NCI-H510A (cell line): ENCODE measurements around the gene FITM1.
"Not testable (repeated sequence)": the region's sequence is repeated elsewhere in the genome, so short reads cannot be mapped to it uniquely, and the experiment has no call there.

Experiments
- DNase-seq: peaks from one replicate; lab custom pipeline; 2025; lab: John Stamatoyannopoulos, UW

FITM1 gene

DNA sequence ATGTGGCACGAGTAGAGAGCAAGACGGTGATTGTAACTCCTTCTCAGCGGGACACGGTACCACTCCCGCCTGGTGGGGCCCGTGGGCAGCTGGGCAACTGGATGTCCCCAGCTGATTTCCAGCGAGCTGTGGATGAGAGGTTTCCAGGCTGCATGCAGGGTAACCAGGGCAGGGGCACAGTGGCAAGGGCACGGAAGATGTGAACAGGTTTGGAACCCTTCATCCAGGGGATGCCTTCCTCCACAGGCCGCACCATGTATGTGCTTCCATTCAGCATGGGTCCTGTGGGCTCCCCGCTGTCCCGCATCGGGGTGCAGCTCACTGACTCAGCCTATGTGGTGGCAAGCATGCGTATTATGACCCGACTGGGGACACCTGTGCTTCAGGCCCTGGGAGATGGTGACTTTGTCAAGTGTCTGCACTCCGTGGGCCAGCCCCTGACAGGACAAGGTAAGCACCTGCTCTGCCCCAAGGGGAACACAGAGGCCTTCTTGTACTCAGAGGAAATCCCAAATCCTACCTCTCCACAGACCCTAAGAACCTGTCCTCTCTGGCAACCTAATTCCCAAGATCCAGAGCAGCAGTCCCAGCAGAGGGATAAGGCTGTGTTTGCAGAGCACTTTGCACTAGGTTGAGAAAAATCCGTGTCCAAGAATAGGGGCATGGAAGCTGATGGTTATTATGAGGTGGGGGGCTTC is 32.1 kb upstream of the FITM1 start:
- no peak for DNase-seq

DNA sequence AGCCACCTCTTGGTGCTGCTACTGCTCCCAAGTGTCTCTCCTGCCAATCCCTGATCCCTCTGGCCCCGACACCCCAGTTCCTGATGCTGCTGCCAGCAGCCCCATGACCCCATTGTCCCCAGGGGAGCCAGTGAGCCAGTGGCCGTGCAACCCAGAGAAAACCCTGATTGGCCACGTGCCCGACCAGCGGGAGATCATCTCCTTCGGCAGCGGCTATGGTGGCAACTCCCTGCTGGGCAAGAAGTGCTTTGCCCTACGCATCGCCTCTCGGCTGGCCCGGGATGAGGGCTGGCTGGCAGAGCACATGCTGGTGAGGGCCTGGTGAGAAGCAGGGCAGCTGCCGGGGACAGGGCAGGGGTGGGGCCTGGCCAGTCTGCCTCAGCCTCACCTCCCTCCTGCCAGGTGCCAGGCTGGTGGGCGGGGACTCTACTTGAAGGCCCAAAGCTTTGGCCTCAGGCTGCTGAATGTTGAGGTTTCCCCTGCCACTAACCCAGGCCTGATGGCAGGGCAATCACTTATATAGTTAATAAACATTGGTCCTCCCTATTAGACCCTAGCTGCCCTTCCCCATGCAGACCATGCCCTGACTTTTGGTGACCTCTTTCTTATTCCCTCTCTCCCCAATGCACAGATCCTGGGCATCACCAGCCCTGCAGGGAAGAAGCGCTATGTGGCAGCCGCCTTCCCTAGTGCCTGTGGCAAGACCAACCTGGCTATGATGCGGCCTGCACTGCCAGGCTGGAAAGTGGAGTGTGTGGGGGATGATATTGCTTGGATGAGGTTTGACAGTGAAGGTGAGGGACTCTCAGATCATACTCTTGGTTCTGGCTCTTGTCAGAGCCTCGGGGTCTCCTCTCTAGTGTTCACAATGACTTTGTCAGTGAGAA is 31.3 kb upstream of the FITM1 start:
- DNase-seq, result peak; percentile 67

DNA sequence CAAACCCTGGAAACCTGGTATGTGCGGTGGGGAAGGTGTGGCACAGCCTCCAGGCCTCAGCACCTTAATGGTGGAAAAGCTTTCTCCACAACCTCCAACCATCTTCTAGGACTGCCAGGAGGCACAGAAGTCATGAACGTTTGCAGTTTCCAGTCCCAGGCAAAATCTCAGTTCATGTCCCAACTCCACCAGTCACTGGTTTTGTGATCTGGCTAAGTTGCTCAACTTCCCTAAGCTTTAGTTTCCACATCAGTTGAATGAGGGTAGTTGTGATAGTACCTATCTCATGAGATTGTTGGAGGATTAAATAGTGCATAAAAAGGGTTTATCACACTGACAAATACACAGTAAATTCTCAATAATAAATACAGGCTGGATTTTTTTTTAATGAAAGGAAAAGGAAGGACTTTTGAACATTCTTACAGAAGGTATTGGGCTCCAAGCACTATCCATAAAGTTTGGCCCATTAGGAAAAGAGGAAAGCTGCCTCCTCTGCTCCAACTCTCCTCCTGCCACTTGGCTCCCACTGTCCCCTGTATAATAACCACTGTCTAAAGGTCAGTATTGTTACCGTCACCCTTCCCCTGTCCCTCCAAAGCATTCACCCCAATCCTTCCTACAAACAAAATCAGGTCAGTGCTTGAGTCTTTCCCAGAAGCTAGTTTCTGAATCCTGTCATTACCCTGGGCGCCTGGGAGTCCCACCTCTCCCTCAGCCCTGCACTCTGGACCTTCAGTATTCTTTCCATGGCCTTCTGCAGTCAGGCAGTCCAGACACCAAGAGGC is 30.1 kb upstream of the FITM1 start:
- DNase-seq, result no peak

DNA sequence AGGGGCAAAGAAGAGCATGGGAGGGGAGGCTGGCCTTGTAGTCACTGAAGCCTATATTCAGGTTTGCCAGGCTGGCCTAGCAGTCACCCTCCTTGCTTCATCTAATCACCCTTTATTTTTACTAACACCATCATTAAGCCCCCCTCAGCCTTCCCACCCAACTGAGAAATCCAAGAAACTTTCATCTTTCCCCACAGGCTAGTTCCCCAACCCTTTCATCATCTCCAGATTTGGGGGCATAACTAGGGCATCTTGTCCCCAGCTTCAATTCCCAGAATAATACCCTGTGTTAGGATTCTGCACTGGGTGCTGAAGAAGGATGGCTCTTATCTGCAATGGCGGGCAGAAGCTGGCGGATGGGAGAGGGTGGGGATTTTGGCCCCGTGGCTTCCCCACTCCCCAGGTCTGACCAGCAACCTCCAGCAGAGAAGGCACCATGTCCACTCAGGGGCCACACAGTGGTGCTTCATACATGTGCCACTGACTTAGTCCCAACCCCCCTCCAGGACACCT is 29.4 kb upstream of the FITM1 start:
- no peak for DNase-seq

DNA sequence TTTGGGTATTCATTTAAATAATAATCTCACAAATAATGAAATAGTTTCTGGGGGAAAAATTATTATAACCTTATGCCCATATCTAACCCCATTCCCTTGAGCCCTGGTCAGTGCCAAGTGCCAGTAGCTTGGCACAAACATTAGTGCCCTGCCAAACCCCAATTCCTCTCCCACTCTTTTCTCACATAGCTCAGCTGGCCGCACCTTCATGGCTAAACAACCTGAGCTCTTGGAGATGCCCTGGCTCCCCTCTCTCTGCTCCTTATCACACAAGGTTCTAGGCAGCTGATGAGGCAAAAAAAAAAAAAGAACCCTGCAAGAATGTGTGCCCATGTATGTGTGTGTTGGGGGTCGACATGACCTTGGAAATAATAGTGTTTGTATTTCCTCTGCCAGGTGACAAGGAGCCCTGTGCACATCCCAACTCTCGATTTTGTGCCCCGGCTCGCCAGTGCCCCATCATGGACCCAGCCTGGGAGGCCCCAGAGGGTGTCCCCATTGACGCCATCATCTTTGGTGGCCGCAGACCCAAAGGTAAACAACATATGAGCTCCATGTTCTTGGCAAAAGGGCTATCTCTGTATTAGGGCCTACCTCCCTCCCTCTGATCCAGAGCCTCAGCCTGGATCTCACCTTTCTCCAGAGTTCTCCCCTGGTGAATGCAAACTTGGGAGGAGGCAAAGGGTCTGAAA is 28.0 kb upstream of the FITM1 start:
- no peak for DNase-seq

DNA sequence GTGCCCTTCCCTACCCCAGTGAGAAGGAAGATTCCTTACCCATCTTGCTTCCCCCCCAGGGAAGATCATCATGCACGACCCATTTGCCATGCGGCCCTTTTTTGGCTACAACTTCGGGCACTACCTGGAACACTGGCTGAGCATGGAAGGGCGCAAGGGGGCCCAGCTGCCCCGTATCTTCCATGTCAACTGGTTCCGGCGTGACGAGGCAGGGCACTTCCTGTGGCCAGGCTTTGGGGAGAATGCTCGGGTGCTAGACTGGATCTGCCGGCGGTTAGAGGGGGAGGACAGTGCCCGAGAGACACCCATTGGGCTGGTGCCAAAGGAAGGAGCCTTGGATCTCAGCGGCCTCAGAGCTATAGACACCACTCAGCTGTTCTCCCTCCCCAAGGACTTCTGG is 27.0 kb upstream of the FITM1 start:
- no peak for DNase-seq

DNA sequence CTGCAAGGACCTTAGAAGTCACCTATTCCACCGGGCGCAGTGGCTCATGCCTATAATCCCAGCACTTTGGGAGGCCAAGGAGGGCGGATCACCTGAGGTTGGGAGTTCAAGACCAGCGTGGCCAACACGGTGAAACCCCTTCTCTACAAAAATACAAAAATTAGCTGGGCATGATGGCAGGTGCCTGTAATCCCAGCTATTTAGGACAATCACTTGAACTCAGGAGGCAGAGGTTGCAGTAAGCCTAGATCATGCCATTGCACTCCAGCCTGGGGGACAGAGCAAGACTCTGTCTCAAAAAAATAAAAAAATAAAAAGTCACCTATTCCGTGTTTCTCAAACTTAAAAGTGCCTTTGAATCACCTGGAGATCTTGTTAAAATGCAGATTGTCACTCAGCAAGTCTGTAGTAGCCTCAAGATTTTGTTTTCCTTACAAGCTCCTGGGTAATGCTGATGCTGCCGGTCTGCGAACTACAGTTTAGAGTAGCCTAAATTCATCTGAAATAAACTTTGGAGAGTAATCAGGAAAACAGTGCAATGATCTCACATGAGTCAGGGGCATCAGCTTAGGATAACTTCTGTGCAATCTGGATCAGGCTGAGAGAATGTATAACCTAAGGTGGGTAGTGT is 24.7 kb upstream of the FITM1 start:
- not testable (repeated sequence) for DNase-seq

DNA sequence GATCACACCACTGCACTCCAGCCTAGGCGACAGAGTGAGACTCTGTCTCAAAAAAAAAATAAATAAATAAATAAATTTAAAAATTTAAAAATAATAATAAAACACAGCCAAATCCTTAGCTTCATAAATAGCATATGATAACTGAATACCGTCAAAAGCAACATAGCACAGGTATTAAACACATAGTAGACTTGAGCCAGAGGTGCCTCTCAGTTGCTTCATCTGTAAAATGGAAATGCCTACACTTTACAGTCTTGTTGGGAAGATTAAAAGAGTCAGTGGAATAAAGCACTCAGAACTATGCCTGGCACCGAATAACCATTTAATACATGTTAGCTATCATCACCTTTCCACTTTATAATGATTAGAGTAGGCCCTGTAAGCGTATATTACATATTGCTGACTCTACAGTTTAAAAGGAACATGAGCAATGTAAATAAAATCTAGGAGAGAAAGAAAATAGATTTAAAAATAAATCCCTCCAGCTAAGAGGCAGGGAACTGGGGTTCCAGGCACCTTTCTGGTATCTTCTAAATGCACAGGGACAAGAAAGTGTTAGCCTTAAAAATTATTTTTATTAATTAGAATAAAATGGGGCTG is 23.7 kb upstream of the FITM1 start:
- no peak for DNase-seq

DNA sequence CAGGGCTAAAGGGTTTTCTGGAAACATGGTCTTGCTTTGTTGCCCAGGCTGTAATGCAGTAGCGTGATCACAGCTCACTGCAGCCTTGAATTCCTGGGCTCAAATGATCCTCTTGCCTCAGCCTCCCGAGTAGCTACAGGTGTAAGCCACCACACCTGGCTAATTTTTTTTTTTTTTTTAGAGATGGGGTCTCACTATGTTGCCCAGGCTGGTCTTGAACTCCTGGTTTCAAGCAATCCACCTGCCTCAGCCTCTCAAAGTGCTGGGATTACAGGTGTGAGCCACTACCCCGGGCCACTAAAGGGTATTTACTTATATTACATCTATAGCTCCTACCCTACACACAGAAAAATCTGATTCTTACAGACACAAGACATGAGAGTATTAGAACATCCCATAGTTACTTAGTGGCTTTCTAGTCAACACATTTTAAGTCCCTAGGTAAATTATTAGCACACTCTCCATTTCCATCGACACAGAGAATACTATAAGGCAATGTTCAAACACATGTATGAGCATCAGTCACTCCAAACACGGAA is 22.1 kb upstream of the FITM1 start:
- no peak for DNase-seq

DNA sequence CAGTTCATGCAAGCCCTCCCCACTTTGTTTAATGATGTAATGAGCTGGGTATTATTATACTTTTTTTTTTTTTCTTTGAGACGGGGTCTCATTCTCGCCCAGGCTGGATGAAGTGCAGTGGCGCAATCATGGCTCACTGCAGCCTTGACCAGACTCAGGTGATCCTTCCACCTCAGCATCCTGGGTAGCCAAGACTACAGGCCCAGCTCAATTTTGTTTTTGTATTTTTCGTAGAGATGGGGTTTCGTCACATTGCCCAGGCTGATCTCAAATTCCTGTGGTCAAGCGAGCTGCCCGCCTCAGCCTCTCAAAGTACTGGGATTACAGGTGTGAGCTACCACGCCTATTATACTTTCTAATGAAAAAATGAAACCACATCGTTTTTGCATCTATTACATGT is 20.4 kb upstream of the FITM1 start:
- DNase-seq, result no peak

DNA sequence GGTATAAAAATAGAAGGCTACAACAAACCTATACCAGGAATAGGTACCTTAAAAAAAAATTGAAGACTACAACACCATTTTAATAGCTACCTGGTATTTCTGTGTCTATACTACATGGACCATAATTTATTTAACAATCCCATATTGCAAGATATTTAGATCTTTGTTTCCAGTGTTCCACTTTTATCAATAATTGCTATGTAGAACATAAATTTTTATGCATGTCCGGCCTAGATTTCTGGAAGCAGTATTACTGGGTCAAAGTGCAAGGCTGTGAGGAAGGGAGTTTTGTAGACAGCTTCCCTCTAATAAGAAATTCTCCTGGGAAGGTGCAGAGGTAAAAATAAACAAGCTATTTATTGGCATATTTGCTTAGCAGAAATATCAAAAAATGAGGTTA is 19.9 kb upstream of the FITM1 start:
- DNase-seq, result no peak

DNA sequence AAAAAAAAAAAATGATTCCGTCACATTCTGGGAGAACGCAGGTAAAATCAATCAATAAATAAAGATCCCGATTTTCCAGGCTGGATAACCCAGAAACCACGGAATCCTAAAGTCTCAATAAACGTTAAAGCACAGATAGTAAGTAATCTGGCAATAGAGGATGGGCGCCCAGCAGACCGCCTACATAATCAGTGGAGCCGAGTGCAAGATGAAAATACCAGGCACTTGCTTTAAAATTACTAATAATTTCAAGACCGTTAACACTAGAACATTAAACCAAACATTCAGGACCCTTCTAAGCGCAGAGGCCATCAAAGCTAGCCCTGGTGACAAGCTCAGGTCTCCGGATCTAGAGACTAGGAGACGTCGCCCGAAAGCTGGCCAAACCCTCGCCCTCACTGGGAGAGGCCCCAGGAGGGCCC is 17.1 kb upstream of the FITM1 start:
- DNase-seq, result no peak

DNA sequence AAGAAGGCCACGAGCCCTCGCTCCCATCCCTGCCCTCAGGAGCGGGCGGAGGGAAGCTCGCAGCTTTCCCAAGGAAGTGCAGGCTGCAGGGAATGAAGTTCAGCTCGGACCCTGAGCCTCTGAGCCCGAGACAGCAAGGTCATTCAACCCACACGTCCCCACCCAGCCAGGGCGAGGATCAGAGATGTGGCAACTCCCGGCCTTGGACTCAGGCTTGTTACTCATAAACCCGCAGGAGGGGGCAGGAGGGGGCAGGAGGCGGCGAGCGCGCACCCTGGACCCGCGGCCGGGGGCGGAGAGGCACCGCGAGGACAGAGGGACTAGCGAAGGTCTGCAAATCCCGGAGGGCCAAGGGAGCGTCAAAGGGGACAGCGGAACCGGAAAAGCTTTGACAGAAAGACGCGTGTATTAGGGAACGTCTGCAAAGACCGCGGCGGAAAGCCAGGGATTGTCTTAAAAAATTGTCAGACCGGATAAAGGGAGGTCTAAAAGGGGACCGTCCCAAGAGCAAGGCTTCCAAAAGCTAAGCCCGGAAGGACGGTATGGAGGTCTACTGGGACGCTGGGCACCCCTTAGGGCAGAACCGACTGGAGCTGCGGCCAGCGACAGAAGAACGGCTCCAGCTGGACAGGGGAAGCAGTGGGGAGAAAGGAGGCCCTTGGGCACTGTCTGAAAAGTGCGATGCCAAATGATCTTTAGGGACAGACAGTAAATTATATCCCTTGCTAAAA is 16.5 kb upstream of the FITM1 start:
- peak; percentile 84 for DNase-seq

DNA sequence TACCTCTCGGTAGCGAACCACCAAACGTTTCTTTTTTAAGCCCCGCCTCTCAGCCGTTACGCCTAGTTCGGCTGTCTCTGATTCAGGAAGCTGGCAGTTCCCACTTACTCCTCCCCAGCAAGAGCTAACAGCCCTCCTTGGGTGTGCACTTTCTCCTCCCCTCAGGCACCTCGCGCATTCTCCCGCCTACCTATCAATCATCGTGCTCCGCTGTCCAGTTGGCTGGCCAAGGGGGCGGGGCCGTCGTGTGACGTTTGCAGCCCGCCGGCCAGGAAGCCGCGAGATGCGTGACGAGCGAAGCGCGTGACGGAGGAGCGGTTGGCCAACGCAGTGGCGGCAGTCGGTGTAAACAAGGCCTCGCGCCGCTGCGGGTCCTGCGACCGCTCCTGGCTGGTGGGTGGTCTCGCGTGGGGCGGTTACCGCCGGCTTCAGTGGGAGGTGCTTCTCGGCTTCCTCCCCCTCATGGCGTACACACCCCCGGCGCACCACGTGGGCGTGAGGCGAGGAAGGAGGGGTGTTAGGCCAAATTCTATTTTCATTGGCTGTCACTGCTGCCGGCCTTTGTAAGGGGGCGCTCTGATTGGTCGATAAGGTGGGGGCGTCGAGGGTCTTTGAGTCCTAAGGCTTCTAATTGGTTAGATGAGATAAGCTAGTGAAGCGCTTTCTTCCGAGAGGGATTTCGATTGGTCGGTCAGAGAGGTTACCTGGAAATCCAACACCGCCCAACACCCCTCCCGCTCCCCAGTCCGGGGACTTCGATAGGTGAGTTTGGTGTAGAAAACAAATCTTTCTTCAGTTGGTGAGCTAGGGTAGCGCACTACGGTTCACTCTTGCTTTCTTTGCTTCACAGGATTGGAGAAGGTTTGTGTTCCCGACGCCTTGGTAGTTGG is 15.7 kb upstream of the FITM1 start, which contains the start of the genes DCAF11 and NRL:
Gene DCAF11, plus strand, starts transcription at position 246 of the 890 bp plus-strand sequence. CDS start 818 bp downstream, outside the sequence.
Gene NRL, minus strand, starts transcription at position 418 of the 890 bp plus-strand sequence. CDS start 32,101 bp downstream, outside the sequence.
- peak; percentile 98 for DNase-seq

DNA sequence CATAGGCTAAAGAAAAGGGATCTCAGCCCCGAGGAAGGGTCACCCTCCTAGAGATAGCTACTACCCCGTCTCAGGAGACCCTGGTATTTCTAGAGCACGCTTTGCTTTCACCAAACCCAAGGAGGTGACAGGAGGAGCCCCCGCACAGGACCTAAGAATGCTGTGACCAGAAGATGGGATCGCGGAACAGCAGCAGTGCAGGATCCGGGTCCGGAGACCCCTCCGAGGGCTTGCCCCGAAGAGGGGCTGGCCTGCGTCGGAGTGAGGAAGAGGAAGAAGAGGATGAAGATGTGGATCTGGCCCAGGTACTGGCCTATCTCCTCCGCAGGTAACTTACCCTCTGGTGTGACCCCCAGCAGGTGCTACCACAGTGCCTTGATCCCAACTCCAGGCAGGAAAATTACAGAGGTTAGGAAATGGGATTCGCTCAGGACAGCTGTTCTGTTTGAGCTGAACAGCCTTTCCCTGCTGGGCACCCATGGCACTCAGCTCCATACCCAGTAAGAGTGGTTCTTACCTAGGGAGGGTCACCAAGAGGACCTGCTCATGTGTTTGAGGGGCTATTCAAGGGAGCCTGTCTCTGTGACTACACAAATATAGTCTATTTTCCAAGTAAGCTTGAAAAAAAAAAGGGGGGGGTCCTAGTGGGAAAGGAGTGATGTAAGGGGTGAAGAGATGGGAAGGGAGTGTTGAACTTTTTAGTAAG is 14.9 kb upstream of the FITM1 start:
- DNase-seq, result no peak

DNA sequence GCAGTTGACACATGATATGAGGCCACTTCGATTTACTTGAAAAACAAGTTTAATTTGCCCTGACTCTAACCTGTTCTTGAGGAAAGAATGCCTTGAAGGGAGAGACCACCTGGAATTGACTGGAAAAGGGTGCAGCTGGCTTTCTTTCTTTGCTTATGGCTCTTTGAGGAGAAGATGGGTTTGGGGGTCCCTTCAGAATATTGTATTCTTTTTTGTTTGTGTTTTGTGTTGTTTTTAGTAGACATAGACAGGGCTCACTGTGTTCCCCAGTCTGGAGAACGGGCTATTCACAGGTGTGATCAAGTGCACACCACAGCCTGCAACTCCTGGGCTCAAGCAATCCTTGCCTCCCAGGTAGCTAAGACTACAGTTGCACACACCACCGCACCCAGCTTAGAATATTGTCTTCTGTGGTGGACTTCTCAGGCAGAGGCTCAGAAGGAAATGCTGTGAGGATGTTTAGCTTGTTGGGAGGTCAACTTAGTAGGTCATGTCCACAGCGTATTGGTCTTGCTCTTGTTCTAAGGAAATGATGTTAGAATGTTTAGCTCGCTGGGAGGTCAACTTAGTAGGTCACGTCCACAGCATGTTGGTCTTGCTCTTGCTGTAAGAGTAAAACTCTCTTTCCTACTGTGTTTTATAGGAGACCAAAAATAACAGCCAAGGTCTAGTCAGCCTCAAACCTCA is 14.2 kb upstream of the FITM1 start:
- no peak for DNase-seq

DNA sequence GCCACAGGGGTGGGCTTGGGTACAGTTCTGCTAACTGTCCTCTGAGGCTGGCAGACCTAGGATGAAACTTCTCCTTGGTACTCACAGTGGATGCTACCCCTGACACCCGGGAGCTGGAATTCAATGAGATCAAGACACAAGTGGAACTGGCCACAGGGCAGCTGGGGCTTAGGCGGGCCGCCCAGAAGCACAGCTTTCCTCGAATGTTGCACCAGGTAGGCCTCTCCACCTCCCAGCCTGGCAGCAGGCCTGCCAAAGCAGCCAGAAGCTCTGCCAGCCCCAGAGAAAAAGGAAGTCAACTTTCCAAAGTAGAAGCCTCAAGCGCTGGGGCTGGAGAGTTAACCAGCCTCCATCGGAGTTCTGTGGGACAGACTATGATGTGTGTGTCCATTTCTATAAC is 13.3 kb upstream of the FITM1 start:
- no peak for DNase-seq
